Tibial nerve (tissue), 4 donors: Measurements from ENCODE around the gene PDK4. TPM values are rescaled to one million over a fixed set of nuclear protein-coding genes. Genes with fewer than 3 reads are reported as not detected.

ENCODE experiments used
- DNase-seq, 2 donors: peaks; one replicate each; pipeline ENCODE4 v3.0.0-alpha.2; 2019; ENCODE audit warnings: low spot score in 2 of 2
- H3K27ac ChIP-seq, 4 donors: fragments of 200-600 bp; sonication (generic) in 3 of 4; one replicate each; pipeline ENCODE4 v1.5.1; 2017 to 2019; ENCODE audit warnings: mild to moderate bottlenecking in 1 of 4
- H3K27me3 ChIP-seq, 2 donors: fragments of 200-600 bp; sonication (generic) in 1 of 2; one replicate each; pipeline versions ENCODE4 v1.5.1 to v1.6.0; 2017 to 2019
- H3K36me3 ChIP-seq, 3 donors: fragments of 200-600 bp; sonication (generic); one replicate each; pipeline ENCODE4 v1.5.1; 2018 to 2019
- H3K4me1 ChIP-seq, 4 donors: fragments of 200-600 bp; sonication (generic) in 3 of 4; one replicate each; pipeline ENCODE4 v1.5.1; 2017 to 2019
- H3K4me3 ChIP-seq, 4 donors: fragments of 200-600 bp; sonication (generic) in 3 of 4; one replicate each; pipeline ENCODE4 v1.5.1; 2017 to 2019; ENCODE audit warnings: mild to moderate bottlenecking in 1 of 4, moderate library complexity in 1 of 4
- H3K9me3 ChIP-seq, 4 donors: fragments of 200-600 bp; sonication (generic) in 3 of 4; one replicate each; pipeline ENCODE4 v1.5.1; 2017 to 2019
- CTCF ChIP-seq, 5 experiments: fragments of 200-600 bp in 3 of 5; fragments of 450-650 bp in 2 of 5; sonication (generic) in 3 of 5; IDR thresholded peaks; one replicate each; pipeline ENCODE4 v1.5.1; 2016 to 2019; ENCODE audit warnings: antibody characterized with exemption in 5 of 5, mild to moderate bottlenecking in 3 of 5, moderate library complexity in 2 of 5
- EP300 ChIP-seq, 2 donors: sonication (generic); formaldehyde crosslinking; IDR thresholded peaks; one replicate each; pipeline ENCODE4 v1.6.1; 2017; ENCODE audit warnings: antibody characterized with exemption in 2 of 2, mild to moderate bottlenecking in 1 of 2
- POLR2A ChIP-seq, 2 donors: fragments of 450-650 bp; IDR thresholded peaks; one replicate each; pipeline ENCODE4 v1.6.1; 2017; ENCODE audit warnings: antibody characterized with exemption in 2 of 2, mild to moderate bottlenecking in 2 of 2, moderate library complexity in 2 of 2
- WGBS, 2 donors: methylation state at CpG; one replicate each; pipeline ENCODE4 v1.1.5; 2018; 5-methylcytosine and 5-hydroxymethylcytosine counted together
- total RNA-seq, 4 donors: library from RNA; depleted of rRNA; stranded (reverse); fragments of >200 nt; gene quantifications; one replicate each; pipeline ENCODE4 v1.1.0, GENCODE V29; 2016

The PDK4 gene
- total RNA-seq, result 100 to 1,000 TPM; 490 to 939 (median 827) TPM

- Histone ChIP-seq H3K27ac (peak within 1 kb of the TSS; percentile 89 to 98 (median 96)), H3K36me3 (peaks cover 4 to 41% (median 11%) of the 10 kb centered on the region in 3 donors), H3K4me1 (peaks cover 0 to 37% (median 17%) of the 10 kb centered on the region in 4 donors), H3K9me3 (no peaks in the 10 kb centered on the region), H3K4me3 (peak within 1 kb of the TSS; percentile 63 to 96 (median 74)), H3K27me3 (no peaks in the 10 kb centered on the region)
- TF ChIP-seq POLR2A (IDR thresholded peaks at IDR 0.05), result peak; percentile 97 to 98
- peak in 1 of 5 experiments; percentile 30 for TF ChIP-seq CTCF (IDR thresholded peaks at IDR 0.05)
- peak; percentile 98 to 99 for TF ChIP-seq EP300 (IDR thresholded peaks at IDR 0.05)
- WGBS, 2 donors, result 0 to 1% methylated on average over 41 to 63 of the region's 63 CpGs
- DNase-seq, result peak; percentile 98 to 99
Measured at GRCh38 chr7:95596198-95597063, at the start of gene PDK4. Gene PDK4, minus strand, starts transcription at chr7:95596516. Its CDS starts 223 bp downstream, at chr7:95596293.

GRCh38 chr7:95642173-95642572 is 45.9 kb upstream of the PDK4 start:
- no peak for DNase-seq
- TF ChIP-seq POLR2A (IDR thresholded peaks at IDR 0.05) (no peak), CTCF (IDR thresholded peaks at IDR 0.05) (no peak), EP300 (IDR thresholded peaks at IDR 0.05) (no peak)
- Histone ChIP-seq H3K27me3 (no peaks in the 10 kb centered on the region), H3K27ac (no peak overlapping the region), H3K4me3 (no peak overlapping the region), H3K4me1 (no peaks in the 10 kb centered on the region), H3K36me3 (no peaks in the 10 kb centered on the region), H3K9me3 (no peaks in the 10 kb centered on the region)
- WGBS, 2 donors, result 61 to 74% methylated on average over 5 of the region's 5 CpGs

- peaks cover 0 to 3% (median 0%) of the 10 kb centered on the region in 4 donors for H3K4me1 ChIP-seq
- TF ChIP-seq CTCF (IDR thresholded peaks at IDR 0.05) (no peak), POLR2A (IDR thresholded peaks at IDR 0.05) (no peak), EP300 (IDR thresholded peaks at IDR 0.05) (no peak)
- H3K4me3 ChIP-seq, result no peak overlapping the region
- no peaks in the 10 kb centered on the region for H3K9me3 ChIP-seq
- H3K27me3 ChIP-seq, result no peaks in the 10 kb centered on the region
- DNase-seq, result no peak
- 65 to 66% methylated on average over 2 of the region's 2 CpGs for WGBS, 2 donors
- H3K36me3 ChIP-seq, result no peaks in the 10 kb centered on the region
- H3K27ac ChIP-seq, result no peak overlapping the region
Measured at GRCh38 chr7:95636140-95636940, 40.0 kb upstream of the PDK4 start.

- H3K4me1 ChIP-seq, result peaks cover 0 to 25% (median 0%) of the 10 kb centered on the region in 4 donors
- no peak overlapping the region for H3K4me3 ChIP-seq
- no peaks in the 10 kb centered on the region for H3K36me3 ChIP-seq
- DNase-seq, result peak in 1 of 2 donors; percentile 46
- TF ChIP-seq EP300 (IDR thresholded peaks at IDR 0.05) (peak in 1 of 2 donors; percentile 60), CTCF (IDR thresholded peaks at IDR 0.05) (no peak), POLR2A (IDR thresholded peaks at IDR 0.05) (no peak)
- peak overlapping the region in 2 of 4 donors; percentile 63 to 66 for H3K27ac ChIP-seq
- 0 to 84% methylated on average over 1 of the region's 1 CpG for WGBS, 2 donors
- H3K27me3 ChIP-seq, result no peaks in the 10 kb centered on the region
- no peaks in the 10 kb centered on the region for H3K9me3 ChIP-seq
Measured at GRCh38 chr7:95632609-95633008, 36.3 kb upstream of the PDK4 start.
